AG04450 (cell line): ENCODE data around the gene KDM1B. TPM values are rescaled to one million over a fixed set of nuclear protein-coding genes. Genes with fewer than 3 reads are reported as not detected.
A peak's percentile ranks its signal among the peaks of the same experiment; 100 is the strongest.

Experiments used
- CTCF ChIA-PET: fragments of 300-600, 350-600 bp; formaldehyde crosslinking; extraction: SDS; loops from one replicate; lab custom pipeline; 2022; ENCODE audit warnings: antibody characterized with exemption, inconsistent platforms; lab: Charles Lee
- POLR2A ChIA-PET: fragments of 350-600 bp; formaldehyde crosslinking; extraction: SDS; loops from one replicate; lab custom pipeline; 2021; ENCODE audit warnings: antibody characterized with exemption, inconsistent platforms; lab: Yijun Ruan, JAX
- DNase-seq: peaks from one replicate; pipeline ENCODE4 v3.0.0-alpha.2; 2011; ENCODE audit warnings: low read depth, low spot score
- H3K27ac ChIP-seq: one replicate; pipeline ENCODE4 v1.5.1; 2012; ENCODE audit warnings: low read depth, low read length, control low read depth
- H3K27me3 ChIP-seq: one replicate; pipeline ENCODE4 v1.6.0; 2012; ENCODE audit warnings: low read length; ENCODE audit not compliant: control insufficient read depth, insufficient read depth
- H3K4me3 ChIP-seq: 2 replicates; pipeline ENCODE4 v1.5.1; 2011; ENCODE audit warnings: mild to moderate bottlenecking, low read depth, low read length, control low read depth
- H3K9me3 ChIP-seq: 2 replicates; pipeline ENCODE4 v1.5.1; 2012; ENCODE audit warnings: low read length; ENCODE audit not compliant: control insufficient read depth, insufficient read depth
- CTCF ChIP-seq: IDR thresholded peaks from 2 replicates; pipeline ENCODE4 v1.5.1; 2011; ENCODE audit warnings: low read depth, low read length, control low read depth, inconsistent platforms
- polyA plus RNA-seq: library from polyadenylated mRNA; depleted of rRNA; stranded (reverse); fragments of >200 nt; gene quantifications from 2 replicates; pipeline ENCODE4 v1.2.3, GENCODE V29; 2011

Gene KDM1B
- polyA plus RNA-seq, 1 experiment = 20.1 TPM

DNA sequence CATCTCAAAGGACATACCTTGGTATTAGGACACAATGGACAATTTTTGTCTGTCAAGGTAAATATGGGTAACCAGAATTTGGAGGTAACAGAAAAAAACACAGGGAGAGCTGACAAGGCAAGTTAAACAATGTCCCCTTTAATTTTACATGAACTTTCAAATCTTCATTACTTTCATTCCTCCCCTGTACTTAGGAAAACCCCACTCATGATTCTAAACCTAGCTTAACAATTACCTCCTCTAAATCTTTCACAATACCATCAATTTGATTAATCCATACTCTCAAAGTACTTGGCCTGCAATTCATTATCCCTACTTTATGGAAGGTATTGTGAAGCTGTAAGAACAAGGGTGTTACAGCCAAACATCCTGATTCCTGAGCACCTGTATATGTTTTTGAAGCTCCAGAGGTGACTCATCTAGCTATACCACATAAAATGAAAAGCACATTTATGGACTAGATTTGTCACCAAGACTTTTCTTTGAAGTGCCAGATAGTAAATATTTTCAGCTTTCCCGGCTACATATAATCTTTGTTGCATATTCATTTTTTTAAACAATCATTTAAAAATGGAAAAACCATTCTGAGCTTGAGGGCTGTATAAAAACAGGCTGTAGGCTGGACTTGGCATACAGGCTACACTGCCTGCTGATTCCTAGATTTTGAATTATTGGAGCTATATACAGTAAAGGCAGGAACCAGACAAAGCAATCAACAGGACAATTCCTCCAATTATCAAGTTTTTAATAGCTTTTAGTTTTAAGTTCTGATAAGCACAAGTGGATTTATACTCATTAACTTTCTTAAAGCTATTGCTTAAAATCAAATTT is 86.2 kb downstream of the KDM1B start:
- DNase-seq = no peak
- ChIA-PET POLR2A (no interaction called here), CTCF (interaction anchor here (0.6 to 1.0 kb wide), 2 partner anchors 54 to 262 kb away, joined by 3 to 4 read pairs; no protein-coding TSS in a partner anchor)
- no peak for TF ChIP-seq CTCF
- no peak overlapping the region for H3K27ac ChIP-seq
- no peaks in the 10 kb centered on the region for H3K27me3 ChIP-seq
- no peak overlapping the region for H3K4me3 ChIP-seq
- H3K9me3 ChIP-seq = no peaks in the 10 kb centered on the region

- peak; percentile 56 for DNase-seq
- Histone ChIP-seq H3K4me3 (no peak overlapping the region), H3K27ac (peak overlapping the region; percentile 12), H3K27me3 (no peaks in the 10 kb centered on the region), H3K9me3 (no peaks in the 10 kb centered on the region)
- ChIA-PET CTCF (interaction anchor here (0.6 to 1.0 kb wide), 2 partner anchors 53 to 262 kb away, joined by 3 to 4 read pairs; no protein-coding TSS in a partner anchor), POLR2A (no interaction called here)
- TF ChIP-seq CTCF = no peak
Observed at GRCh38 chr6:18242062-18242851, 87.0 kb downstream of the KDM1B start.

- Histone ChIP-seq H3K9me3 (no peaks in the 10 kb centered on the region), H3K4me3 (no peak overlapping the region), H3K27ac (no peak overlapping the region), H3K27me3 (no peaks in the 10 kb centered on the region)
- DNase-seq = no peak
- no peak for TF ChIP-seq CTCF
- POLR2A ChIA-PET = no interaction called here
- CTCF ChIA-PET = no interaction called here
Observed at GRCh38 chr6:18243302-18243893, 88.2 kb downstream of the KDM1B start.

- CTCF ChIA-PET = no interaction called here
- TF ChIP-seq CTCF = no peak
- Histone ChIP-seq H3K9me3 (no peaks in the 10 kb centered on the region), H3K4me3 (no peak overlapping the region), H3K27ac (no peak overlapping the region), H3K27me3 (no peaks in the 10 kb centered on the region)
- POLR2A ChIA-PET = no interaction called here
- DNase-seq = no peak
Observed at GRCh38 chr6:18244251-18244650, 89.0 kb downstream of the KDM1B start.
